Measurements from ENCODE around the gene RTP3. TPM values are rescaled to one million over a fixed set of nuclear protein-coding genes. Genes with fewer than 3 reads are reported as not detected.

Gene RTP3
- total and polyA plus RNA-seq, 2 of the 8 experiments (the other 6 are each of a cell fraction or from before 2014, with no cell fraction given), result 0.08 TPM; not detected in 1

GRCh38 chr3:46455231-46456115 lies 42.3 kb upstream of the RTP3 start (continued):
- TF ChIP-seq EP300 (IDR thresholded peaks at IDR 0.05; ENCODE audit: borderline replicate concordance in 1 of 2, low read depth in 2 of 2, low read length in 2 of 2), result no peak
- no peak for TF ChIP-seq E2F6 (IDR thresholded peaks at IDR 0.05)
- TF ChIP-seq POU5F1 (IDR thresholded peaks at IDR 0.05; ENCODE audit: low read depth, low read length), result no peak
- TF ChIP-seq RBBP5 (IDR thresholded peaks at IDR 0.05; ENCODE audit: borderline replicate concordance, low read depth, low read length), result no peak
- TF ChIP-seq TAF7 (optimal IDR thresholded peaks at IDR 0.05; ENCODE audit: borderline replicate concordance, low read depth, low read length), result no peak
- TF ChIP-seq CTCF (IDR thresholded peaks at IDR 0.05; ENCODE audit: control extremely low read depth in 1 of 3, insufficient read depth in 1 of 3, low read depth in 1 of 3, low read length in 3 of 3), result no peak
- no peak for TF ChIP-seq PHF8 (conservative IDR thresholded peaks at IDR 0.05; ENCODE audit: low read depth, low read length)
